CD4-positive, alpha-beta T cell treated with Interleukin-17A for 1 hour (primary cell): ENCODE measurements around the gene HTR6.
"Not testable (repeated sequence)": the region's sequence is repeated elsewhere in the genome, so short reads cannot be mapped to it uniquely, and the experiment has no call there.

Source experiments
- DNase-seq: peaks from one replicate; pipeline ENCODE4 v3.0.0-alpha.2; 2020

HTR6 gene

DNA sequence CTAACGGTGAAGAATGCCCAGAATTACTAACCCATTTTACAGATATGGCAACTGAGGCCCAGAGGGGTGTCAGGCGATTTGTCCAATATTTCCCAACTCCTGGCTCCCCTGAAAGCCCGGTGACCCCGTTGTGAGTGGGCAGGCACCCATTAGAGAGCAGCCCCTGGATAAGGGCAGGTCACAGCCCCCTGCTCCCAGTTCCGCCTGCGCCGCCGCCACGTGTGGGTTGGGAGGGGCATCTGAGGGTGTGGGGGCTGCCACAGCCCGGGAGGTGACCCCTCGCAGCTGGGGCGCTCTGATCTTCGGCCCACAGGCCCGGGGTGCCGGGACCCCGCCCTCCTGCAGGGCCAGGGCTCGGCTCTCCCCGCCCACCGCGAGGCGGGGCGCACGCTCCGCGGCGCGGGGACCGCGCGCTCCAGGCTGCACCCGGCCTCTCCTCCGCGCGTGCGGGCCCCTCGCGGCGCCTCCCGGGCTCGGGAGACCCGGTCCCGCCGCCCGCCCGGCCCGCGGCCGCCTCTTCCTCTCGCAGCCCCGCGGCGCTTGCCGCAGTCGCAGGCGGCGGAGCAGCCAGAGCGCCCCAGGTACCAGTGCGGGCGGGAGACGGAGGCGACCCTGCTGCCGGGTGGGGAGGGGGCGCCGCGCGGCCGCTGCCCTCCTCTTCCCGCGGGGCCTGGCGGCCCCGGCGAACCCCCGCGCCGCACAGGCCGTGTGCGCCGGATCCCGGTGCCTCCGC, at the start of gene HTR6:
Gene HTR6 (plus strand): TSS at position 423 of the 733 bp plus-strand sequence. CDS start 879 bp downstream, outside the sequence.
- peak; percentile 42 for DNase-seq

- no peak for DNase-seq
Observed at GRCh38 chr1:19615438-19615837, 49.2 kb upstream of the HTR6 start.

- no peak for DNase-seq
Observed at GRCh38 chr1:19616489-19616888, 48.2 kb upstream of the HTR6 start.

GRCh38 chr1:19617376-19617775, 47.3 kb upstream of the HTR6 start:
- DNase-seq, result no peak

GRCh38 chr1:19618428-19618827, 46.2 kb upstream of the HTR6 start:
- no peak for DNase-seq

- DNase-seq, result no peak
Observed at GRCh38 chr1:19619697-19620384, 44.8 kb upstream of the HTR6 start.

DNA sequence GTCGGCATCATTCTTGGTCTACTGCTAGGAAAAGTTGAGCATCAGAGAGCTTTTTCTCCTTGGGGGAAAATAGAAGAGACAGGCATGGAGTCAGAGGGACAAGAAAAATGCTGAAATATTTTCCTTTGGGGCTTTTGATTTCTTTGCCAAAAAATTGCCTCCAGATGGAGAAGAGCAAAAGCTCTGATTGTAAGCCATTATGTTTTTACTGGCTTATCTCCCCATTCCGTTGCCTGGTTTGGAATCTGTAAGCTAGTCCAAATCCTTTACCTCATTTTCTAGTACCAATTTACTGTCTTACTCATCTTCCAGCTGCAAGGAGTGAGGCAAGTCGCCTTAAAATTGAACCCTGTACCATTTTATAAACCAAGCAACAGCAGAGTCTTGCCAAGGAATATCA, 43.9 kb upstream of the HTR6 start:
- DNase-seq, result no peak

GRCh38 chr1:19621274-19621950, 43.3 kb upstream of the HTR6 start:
- no peak for DNase-seq

DNA sequence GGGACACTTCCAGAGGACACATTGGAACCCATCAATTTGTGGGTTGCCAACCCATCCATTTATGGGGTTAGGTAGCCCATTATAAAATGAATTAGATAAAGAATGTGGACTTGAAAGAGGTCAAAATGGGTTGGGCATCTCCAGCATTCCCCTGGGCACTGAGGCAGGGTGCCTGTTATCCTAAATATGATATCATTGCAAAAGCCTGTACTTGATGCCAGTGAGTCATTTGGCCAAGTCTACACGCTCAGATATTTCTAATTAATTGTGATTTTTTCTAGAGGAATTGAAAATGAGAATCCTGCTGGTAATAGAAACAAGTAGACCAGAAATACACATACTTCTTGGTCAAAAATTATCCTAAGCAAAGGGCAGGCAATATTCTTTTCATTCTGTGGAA, 42.5 kb upstream of the HTR6 start:
- no peak for DNase-seq

DNA sequence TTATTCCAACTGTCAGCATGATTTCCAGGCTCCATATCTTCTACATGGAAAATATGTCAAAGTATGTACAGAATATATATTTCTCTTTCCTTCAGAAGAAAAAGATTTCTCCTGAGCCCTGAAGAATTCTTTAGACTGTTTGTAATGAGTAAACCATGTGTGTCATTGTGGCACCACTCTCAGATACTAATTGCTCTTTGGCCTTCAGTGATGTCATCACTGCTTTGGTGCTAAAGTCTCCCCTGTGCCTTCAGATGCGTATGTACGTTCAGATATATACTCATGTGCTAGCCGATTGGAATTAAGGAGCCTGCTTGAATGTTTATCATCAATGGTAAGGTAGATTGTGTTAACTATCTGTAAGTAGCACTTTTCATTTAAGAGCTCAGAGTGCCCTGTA, 41.2 kb upstream of the HTR6 start:
- DNase-seq, result no peak

GRCh38 chr1:19625291-19625937, 39.3 kb upstream of the HTR6 start:
- DNase-seq, result no peak

DNA sequence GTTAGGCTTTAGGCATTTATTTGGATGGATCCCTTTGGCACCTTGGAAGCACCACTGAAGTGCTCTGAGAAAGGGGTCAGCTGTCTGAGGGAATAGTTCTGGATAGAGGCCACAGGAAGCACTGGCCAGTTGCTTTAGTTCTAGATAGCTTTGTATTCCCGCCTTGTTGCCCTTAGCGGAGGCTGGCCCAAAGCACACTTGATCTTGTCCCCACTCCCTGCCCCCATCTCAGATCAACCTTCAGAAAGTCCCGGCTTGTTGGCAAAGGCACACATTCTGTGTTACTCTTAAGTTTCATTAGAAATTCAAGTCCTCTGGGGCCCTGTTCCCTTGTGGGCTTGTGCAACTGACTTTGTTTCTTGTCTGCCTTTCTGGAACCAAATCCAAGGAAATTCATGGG, 35.8 kb upstream of the HTR6 start:
- DNase-seq, result no peak

DNA sequence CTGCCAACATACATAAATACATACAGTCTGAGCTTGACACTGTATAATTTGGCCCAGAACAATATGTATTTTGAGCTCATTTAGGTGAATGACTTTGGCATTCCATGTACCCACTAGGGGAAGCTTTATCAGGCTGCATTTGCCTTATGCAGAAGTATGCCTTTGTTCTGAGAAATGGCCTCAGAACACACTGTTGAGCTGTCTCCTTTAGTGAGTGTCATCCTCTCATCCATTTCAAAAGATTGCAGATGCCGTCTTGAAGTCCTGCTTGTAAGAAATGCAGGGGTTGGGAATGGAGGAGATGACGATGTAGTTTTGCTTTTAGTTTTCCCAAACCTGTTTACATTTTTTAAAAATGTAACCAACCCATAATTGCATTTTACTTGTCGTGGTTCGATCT, 35.3 kb upstream of the HTR6 start:
- no peak for DNase-seq

DNA sequence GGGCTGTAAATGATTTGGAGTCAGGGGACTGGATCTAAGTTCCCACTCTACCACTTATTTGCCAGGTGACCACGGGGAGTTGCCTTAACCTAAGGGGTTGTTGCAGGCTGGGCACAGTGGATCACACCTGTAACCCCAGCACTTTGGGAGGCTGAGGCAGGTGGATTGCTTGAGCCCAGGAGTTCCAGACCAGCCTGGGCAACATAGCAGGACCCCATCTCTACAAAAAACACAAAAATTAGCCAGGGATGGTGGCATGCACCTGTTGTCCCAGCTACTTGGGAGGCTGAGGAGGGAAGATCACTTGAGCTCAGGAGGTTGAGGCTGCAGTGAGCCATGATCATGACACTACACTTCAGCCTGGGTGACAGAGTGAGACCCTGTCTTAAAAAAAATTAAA, 34.5 kb upstream of the HTR6 start:
- not testable (repeated sequence) for DNase-seq

DNA sequence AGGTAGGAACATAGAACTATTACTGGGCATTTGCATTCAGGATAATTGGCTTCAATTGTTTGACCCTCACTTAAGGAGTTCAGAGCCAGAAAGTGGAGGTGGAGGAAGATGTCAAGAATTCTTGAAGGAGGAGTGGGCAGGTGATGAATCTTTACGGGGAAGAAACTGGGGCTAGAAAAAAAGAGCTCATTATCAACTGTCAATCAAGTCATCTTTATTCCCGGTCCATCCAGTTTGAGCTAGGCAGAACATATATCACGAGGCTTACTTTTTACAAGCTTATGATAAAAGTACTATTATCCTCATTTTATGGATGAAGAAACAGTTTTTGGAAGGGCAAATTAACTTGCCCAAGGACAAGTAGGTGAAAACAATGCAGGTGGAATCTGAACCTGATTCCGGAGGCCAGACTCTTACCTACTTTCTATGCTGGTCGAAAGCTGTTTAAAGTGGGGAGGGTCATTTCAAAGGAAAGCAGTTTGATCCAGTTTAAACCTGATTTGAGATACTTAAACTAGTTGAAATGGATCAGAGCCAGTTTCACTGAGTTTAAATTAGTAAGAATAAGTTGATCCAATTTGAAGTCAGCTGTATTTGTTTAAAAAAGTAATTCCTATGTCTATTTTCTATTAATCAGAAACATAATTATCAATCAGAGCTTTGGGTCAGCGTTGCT, 33.8 kb upstream of the HTR6 start:
- no peak for DNase-seq

- DNase-seq, result no peak
Observed at GRCh38 chr1:19632211-19632610, 32.5 kb upstream of the HTR6 start.

DNA sequence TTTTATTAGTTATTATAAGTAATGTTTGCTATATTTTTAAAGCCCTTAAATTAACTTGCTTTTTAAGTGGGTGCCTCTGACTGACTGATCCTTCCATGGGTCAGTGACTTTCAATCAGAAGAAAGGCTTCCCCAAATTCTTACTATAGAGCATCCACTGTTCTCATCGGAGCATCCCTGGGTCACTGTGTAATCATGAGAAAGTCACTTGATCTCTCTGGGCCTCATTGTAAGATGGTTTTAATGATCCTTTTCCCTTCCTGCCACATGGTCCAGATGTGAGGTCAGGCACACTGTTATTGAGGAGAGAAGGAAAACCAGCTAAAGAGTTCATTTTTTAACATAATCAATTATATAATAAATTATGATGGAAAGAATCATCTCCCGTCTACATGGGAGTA, 31.6 kb upstream of the HTR6 start:
- no peak for DNase-seq

DNA sequence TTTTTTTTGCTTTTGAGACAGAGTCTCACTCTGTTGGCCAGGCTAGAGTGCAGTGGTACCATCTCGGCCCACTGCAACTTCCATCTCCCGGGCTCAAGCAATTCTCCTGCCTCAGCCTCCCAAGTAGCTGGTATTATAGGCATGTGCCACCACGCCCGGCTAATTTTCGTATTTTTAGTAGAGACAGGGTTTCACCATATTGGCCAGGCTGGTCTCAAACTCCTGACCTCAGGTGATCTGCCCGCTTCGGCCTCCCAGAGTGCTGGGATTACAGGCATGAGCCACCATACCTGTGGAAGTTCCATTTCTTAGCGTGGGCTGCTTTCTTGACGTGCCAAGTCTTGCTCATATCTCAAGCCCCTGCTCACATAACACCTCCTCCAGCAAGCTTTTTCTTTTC, 29.6 kb upstream of the HTR6 start:
- not testable (repeated sequence) for DNase-seq

DNA sequence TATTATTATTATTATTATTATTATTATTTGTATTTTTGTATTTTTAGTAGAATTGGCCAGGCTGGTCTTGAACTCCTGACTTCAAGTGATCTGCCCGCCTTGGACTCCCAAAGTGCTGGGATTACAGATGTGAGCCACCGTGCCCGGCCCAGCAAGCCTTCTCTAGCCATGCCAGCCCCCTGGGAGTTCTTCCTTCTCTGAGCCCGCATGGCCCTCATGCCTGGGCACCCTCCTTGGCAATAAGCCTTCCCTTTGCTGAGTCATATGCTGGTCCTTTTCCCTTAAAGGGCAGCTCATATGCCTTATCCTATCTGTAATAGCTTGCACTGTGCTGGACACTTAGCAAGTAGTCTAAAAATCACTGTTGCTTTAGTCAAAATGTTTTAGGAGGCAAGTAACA, 29.0 kb upstream of the HTR6 start:
- DNase-seq, result no peak

DNA sequence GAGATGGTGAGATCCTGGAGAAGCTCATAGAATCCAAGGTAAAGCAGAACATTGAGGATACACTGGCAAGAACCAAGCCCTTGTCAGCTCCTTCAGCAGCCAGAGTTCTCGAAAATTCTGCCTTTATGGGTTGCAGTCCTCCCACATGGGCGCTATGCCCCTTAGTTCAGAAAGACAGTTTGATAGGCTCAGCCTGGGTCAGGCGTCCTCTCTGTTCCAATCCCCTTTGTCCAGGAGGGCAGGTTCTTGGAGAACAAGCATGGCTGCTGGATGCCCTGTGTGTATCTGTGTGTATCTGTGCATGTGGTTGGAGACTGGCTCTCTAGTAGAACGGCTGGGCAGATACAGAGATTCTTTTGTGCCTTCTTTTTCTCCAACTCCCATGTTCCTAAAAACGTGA, 28.6 kb upstream of the HTR6 start:
- no peak for DNase-seq

GRCh38 chr1:19636749-19637148, 27.9 kb upstream of the HTR6 start:
- DNase-seq, result not testable (repeated sequence)

DNA sequence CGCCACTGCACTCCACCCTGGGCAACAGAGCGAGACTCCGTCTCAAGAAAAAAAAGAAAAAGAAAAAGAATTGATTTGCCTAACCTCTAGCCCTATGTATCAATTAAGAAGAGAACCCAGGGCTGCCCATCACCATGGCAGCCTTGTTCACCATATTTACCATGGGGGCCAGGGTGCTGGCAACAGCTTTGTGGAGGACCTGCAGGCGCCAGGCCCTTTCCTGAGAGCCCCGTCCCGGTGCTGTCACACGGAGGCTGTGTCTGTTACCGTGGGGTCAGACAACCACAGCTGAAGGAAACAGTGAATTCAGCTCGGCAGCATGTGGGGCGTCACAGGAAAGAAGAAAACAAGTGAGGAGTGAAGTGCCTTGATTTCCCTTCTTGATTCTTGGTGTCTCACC, 27.1 kb upstream of the HTR6 start:
- no peak for DNase-seq

DNA sequence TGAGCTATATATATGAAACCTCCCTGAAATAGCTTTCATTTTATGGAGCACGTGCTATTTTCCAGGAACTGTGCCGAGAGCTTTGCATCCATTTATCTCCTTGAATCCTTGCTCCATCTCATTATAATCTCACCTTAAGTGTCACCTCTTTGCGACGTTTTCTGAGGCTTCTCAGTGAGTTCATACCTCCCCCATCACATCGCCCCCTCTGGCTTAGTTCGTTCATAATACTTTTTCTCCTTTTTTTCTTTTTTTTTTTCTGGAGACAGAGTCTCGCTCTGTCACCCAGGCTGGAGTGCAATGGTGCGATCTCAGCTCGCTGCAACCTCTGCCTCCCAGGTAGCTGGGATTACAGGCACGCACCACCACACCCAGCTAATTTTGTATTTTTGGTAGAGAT, 25.4 kb upstream of the HTR6 start:
- DNase-seq, result not testable (repeated sequence)
